Measurements from ENCODE around the gene FYB1. TPM values are rescaled to one million over a fixed set of nuclear protein-coding genes. Genes with fewer than 3 reads are reported as not detected.
"Not testable (repeated sequence)": the region's sequence is repeated elsewhere in the genome, so short reads cannot be mapped to it uniquely, and the experiment has no call there.

The FYB1 gene
- total RNA-seq, 4 donors from 2014 or later = 2.8 to 14.1 (median 11.9) TPM

GRCh38 chr5:39236718-39237117 is 17.4 kb upstream of the FYB1 start:
- no peaks in the 10 kb centered on the region for H3K27me3 ChIP-seq
- DNase-seq = no peak
- no peak overlapping the region for H3K4me3 ChIP-seq
- 44 to 63% methylated on average over 1 of the region's 1 CpG for WGBS, 2 donors
- peaks cover 0 to 11% (median 3%) of the 10 kb centered on the region in 3 donors for H3K9me3 ChIP-seq
- intact Hi-C loops (cut with DNase I) = no loop called here
- H3K36me3 ChIP-seq = no peaks in the 10 kb centered on the region
- TF ChIP-seq CTCF (IDR thresholded peaks at IDR 0.05) (no peak), POLR2A (IDR thresholded peaks at IDR 0.05) (no peak)
- H3K4me1 ChIP-seq = peaks cover 0 to 8% (median 4%) of the 10 kb centered on the region in 3 donors
- H3K27ac ChIP-seq = no peak overlapping the region

- H3K9me3 ChIP-seq = peaks cover 0 to 4% (median 0%) of the 10 kb centered on the region in 3 donors
- no peaks in the 10 kb centered on the region for H3K27me3 ChIP-seq
- intact Hi-C loops (cut with DNase I) = no loop called here
- no peaks in the 10 kb centered on the region for H3K36me3 ChIP-seq
- peaks cover 4 to 17% (median 7%) of the 10 kb centered on the region in 3 donors for H3K4me1 ChIP-seq
- DNase-seq = no peak
- no peak overlapping the region for H3K4me3 ChIP-seq
- H3K27ac ChIP-seq = no peak overlapping the region
- TF ChIP-seq CTCF (IDR thresholded peaks at IDR 0.05) (no peak), POLR2A (IDR thresholded peaks at IDR 0.05) (no peak)
- WGBS, 2 donors = 48 to 56% methylated on average over 3 of the region's 3 CpGs
Observed at GRCh38 chr5:39235648-39236047, 16.3 kb upstream of the FYB1 start.

- H3K4me1 ChIP-seq = peaks cover 4 to 22% (median 7%) of the 10 kb centered on the region in 3 donors
- intact Hi-C loops (cut with DNase I); H3K27me3 ChIP-seq; H3K36me3 ChIP-seq; H3K4me3 ChIP-seq; H3K27ac ChIP-seq; DNase-seq; H3K9me3 ChIP-seq: not testable (repeated sequence)
- 53 to 78% methylated on average over 1 of the region's 1 CpG for WGBS, 2 donors
Observed at GRCh38 chr5:39234494-39234893, 15.1 kb upstream of the FYB1 start.

GRCh38 chr5:39233783-39234182 is 14.4 kb upstream of the FYB1 start:
- no peak for DNase-seq
- WGBS, 2 donors = 83 to 86% methylated on average over 2 of the region's 2 CpGs
- Histone ChIP-seq H3K4me1 (peaks cover 4 to 22% (median 7%) of the 10 kb centered on the region in 3 donors), H3K27me3 (no peaks in the 10 kb centered on the region), H3K4me3 (no peak overlapping the region), H3K27ac (no peak overlapping the region), H3K36me3 (no peaks in the 10 kb centered on the region), H3K9me3 (no peaks in the 10 kb centered on the region)
- no peak for TF ChIP-seq CTCF (IDR thresholded peaks at IDR 0.05)
- no peak for TF ChIP-seq POLR2A (IDR thresholded peaks at IDR 0.05)
- intact Hi-C loops (cut with DNase I) = no loop called here

- Histone ChIP-seq H3K4me1 (peaks cover 4 to 22% (median 7%) of the 10 kb centered on the region in 3 donors), H3K4me3 (no peak overlapping the region), H3K36me3 (no peaks in the 10 kb centered on the region), H3K27me3 (no peaks in the 10 kb centered on the region), H3K9me3 (no peaks in the 10 kb centered on the region), H3K27ac (peak overlapping the region; percentile 17 to 80 (median 54))
- no peak for DNase-seq
- WGBS, 2 donors = 31 to 36% methylated on average over 4 of the region's 4 CpGs
- intact Hi-C loops (cut with DNase I) = no loop called here
- TF ChIP-seq POLR2A (IDR thresholded peaks at IDR 0.05) (no peak), CTCF (IDR thresholded peaks at IDR 0.05) (no peak)
Observed at GRCh38 chr5:39231705-39232525, 12.6 kb upstream of the FYB1 start.

Measured in esophagus squamous epithelium (tissue), 5 donors.